Skeletal muscle tissue (tissue), 4 donors: ENCODE results near the gene CRYL1. TPM values are rescaled to one million over a fixed set of nuclear protein-coding genes. Genes with fewer than 3 reads are reported as not detected.

Experiments
- H3K27ac ChIP-seq: one replicate; pipeline ENCODE4 v1.7.0; 2013; ENCODE audit warnings: mild to moderate bottlenecking, low read depth, low read length, inconsistent platforms
- H3K27me3 ChIP-seq, 3 donors: one replicate each; pipeline ENCODE4 v1.7.0; 2013; ENCODE audit warnings: low read length in 3 of 3; ENCODE audit not compliant: control insufficient read depth in 3 of 3, insufficient read depth in 3 of 3
- H3K36me3 ChIP-seq, 3 donors: one replicate each; pipeline ENCODE4 v1.7.0; 2013; ENCODE audit warnings: low read length in 3 of 3; ENCODE audit not compliant: control insufficient read depth in 3 of 3, insufficient read depth in 3 of 3
- H3K4me1 ChIP-seq, 3 donors: one replicate each; pipeline ENCODE4 v1.7.0; 2013; ENCODE audit warnings: low read length in 3 of 3, mild to moderate bottlenecking in 3 of 3; ENCODE audit not compliant: control insufficient read depth in 3 of 3, insufficient read depth in 3 of 3
- H3K4me3 ChIP-seq, 3 donors: one replicate each; pipeline ENCODE4 v1.7.0; 2013; ENCODE audit warnings: low read length in 3 of 3
- H3K9ac ChIP-seq, 3 donors: one replicate each; pipeline ENCODE4 v1.7.0; 2013; ENCODE audit warnings: low read length in 3 of 3, mild to moderate bottlenecking in 3 of 3, moderate library complexity in 2 of 3, low read depth in 1 of 3
- H3K9me3 ChIP-seq, 3 donors: one replicate each; pipeline ENCODE4 v1.7.0; 2013; ENCODE audit warnings: low read length in 3 of 3; ENCODE audit not compliant: control insufficient read depth in 3 of 3
- total RNA-seq: library from RNA; depleted of rRNA; stranded (reverse); fragments of >200 nt; gene quantifications from one replicate; pipeline ENCODE4 v1.2.3, GENCODE V29; 2014
- donor health status: Osteomylitis.

CRYL1 gene
- total RNA-seq, 1 donor from 2014 or later: 29.2 TPM

- Histone ChIP-seq H3K36me3 (no peaks in the 10 kb centered on the region), H3K4me1 (peaks cover 14 to 15% (median 15%) of the 10 kb centered on the region in 3 donors), H3K4me3 (no peak overlapping the region), H3K27me3 (no peaks in the 10 kb centered on the region), H3K9ac (no peak overlapping the region), H3K9me3 (no peaks in the 10 kb centered on the region), H3K27ac (no peak overlapping the region)
Measured at GRCh38 chr13:20528452-20528851, 2.8 kb upstream of the CRYL1 start.

DNA sequence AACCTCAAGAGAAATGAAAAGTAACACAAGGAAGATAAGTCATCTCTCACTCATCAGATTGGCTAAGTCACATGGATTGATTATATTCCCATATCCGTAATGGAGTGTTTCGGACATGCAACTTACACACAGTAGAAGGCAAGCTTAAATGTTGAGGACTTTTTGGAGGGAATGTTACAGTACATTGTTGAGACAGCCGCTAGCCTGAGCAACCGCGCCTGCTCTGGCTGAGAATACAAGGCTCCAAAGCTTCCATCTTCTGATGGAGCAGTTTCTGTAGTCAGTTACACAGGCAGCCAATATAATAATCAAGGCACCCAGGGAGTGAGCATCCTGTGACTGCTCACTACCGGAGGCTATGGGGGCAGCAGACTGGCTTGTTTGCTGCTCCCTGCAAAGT lies 1.0 kb upstream of the CRYL1 start:
- Histone ChIP-seq H3K4me1 (peaks cover 14 to 15% (median 15%) of the 10 kb centered on the region in 3 donors), H3K4me3 (peak overlapping the region; percentile 80 to 92 (median 92)), H3K36me3 (no peaks in the 10 kb centered on the region), H3K9me3 (no peaks in the 10 kb centered on the region), H3K27ac (peak overlapping the region; percentile 91), H3K9ac (peak overlapping the region in 1 of 3 donors; percentile 78), H3K27me3 (no peaks in the 10 kb centered on the region)

- Histone ChIP-seq H3K36me3 (no peaks in the 10 kb centered on the region), H3K9me3 (no peaks in the 10 kb centered on the region), H3K27ac (peak overlapping the region; percentile 91), H3K4me1 (peaks cover 14 to 15% (median 15%) of the 10 kb centered on the region in 3 donors), H3K9ac (peak overlapping the region; percentile 78 to 91 (median 87)), H3K4me3 (peak overlapping the region; percentile 80 to 92 (median 92)), H3K27me3 (no peaks in the 10 kb centered on the region)
Measured at GRCh38 chr13:20525144-20525600, 485 bp downstream of the CRYL1 start.

- Histone ChIP-seq H3K9ac (no peak overlapping the region), H3K4me1 (peaks cover 10 to 19% (median 10%) of the 10 kb centered on the region in 3 donors), H3K27me3 (no peaks in the 10 kb centered on the region), H3K36me3 (no peaks in the 10 kb centered on the region), H3K4me3 (no peak overlapping the region), H3K27ac (no peak overlapping the region), H3K9me3 (no peaks in the 10 kb centered on the region)
Measured at GRCh38 chr13:20521364-20522115, 4.1 kb downstream of the CRYL1 start.

DNA sequence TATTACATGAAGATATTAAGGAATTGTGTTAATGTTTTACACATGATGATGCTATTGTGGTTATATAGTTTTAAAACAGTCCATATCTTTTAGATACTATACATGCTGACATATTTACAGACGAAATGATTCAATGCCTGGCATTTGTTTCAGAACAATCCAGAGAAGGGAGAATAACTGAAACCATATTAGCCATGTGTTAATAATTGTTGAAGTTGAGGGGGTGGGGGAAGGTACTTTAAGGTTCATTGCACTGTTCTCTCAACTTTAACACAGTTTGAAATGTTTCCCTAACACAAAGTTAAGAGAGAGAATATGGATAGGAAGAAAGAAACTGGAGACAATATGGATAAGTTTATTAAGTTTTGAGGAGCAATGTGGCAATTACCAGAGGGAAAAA lies 5.8 kb downstream of the CRYL1 start:
- Histone ChIP-seq H3K36me3 (no peaks in the 10 kb centered on the region), H3K4me3 (no peak overlapping the region), H3K27ac (no peak overlapping the region), H3K9me3 (no peaks in the 10 kb centered on the region), H3K4me1 (peaks cover 2 to 8% (median 3%) of the 10 kb centered on the region in 3 donors), H3K27me3 (no peaks in the 10 kb centered on the region), H3K9ac (no peak overlapping the region)

DNA sequence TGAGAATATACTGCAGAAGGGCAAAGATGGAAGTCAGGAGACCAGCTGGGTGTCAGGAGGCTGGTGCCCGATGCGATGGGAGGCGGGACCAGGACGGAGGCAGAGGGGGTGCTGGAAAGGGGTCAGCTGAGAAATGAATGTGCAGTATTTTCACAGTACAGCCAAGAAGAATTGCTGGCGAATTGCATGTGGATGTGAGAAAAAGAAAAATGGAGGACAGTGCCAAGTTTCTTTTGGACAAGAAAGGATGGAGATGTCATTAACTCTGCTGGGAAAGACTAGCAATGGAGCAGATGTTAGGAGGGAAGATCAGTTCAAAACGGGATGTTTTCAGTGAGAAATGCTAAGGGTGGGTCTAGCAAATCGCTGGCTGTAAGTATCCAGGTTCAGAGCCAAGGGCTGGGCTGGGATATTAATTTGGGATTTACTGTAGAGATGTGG lies 7.0 kb downstream of the CRYL1 start:
- H3K36me3 ChIP-seq: no peaks in the 10 kb centered on the region
- no peak overlapping the region for H3K27ac ChIP-seq
- no peak overlapping the region for H3K9ac ChIP-seq
- H3K9me3 ChIP-seq: no peaks in the 10 kb centered on the region
- H3K27me3 ChIP-seq: no peaks in the 10 kb centered on the region
- H3K4me3 ChIP-seq: no peak overlapping the region
- peaks cover 0 to 8% (median 0%) of the 10 kb centered on the region in 3 donors for H3K4me1 ChIP-seq

DNA sequence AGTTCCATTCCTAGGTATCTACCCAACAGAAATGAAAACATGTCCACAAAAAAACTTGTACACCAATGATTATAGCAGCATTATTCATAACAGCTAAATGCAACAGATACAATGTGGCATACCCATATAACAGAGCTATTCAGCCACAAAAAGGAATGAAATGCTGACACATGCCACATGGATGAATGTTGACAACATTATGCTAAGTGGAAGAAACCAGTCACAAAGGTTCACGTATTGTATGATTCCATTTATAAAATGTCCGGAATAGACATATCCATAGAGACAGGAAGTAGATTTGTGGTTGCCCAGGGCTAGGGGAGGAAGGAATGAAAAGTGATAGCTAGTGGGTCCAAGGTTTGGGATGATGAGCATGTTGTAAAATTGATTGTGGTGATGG lies 10.8 kb downstream of the CRYL1 start:
- no peaks in the 10 kb centered on the region for H3K27me3 ChIP-seq
- H3K9ac ChIP-seq: no peak overlapping the region
- peaks cover 0 to 8% (median 0%) of the 10 kb centered on the region in 3 donors for H3K4me1 ChIP-seq
- no peaks in the 10 kb centered on the region for H3K9me3 ChIP-seq
- H3K36me3 ChIP-seq: peaks cover 8 to 22% (median 9%) of the 10 kb centered on the region in 3 donors
- H3K27ac ChIP-seq: no peak overlapping the region
- no peak overlapping the region for H3K4me3 ChIP-seq

GRCh38 chr13:20513466-20513995 lies 12.1 kb downstream of the CRYL1 start:
- H3K4me1 ChIP-seq: peaks cover 0 to 2% (median 0%) of the 10 kb centered on the region in 3 donors
- no peaks in the 10 kb centered on the region for H3K27me3 ChIP-seq
- no peaks in the 10 kb centered on the region for H3K9me3 ChIP-seq
- H3K9ac ChIP-seq: no peak overlapping the region
- H3K27ac ChIP-seq: no peak overlapping the region
- H3K4me3 ChIP-seq: no peak overlapping the region
- H3K36me3 ChIP-seq: peaks cover 8 to 22% (median 9%) of the 10 kb centered on the region in 3 donors

DNA sequence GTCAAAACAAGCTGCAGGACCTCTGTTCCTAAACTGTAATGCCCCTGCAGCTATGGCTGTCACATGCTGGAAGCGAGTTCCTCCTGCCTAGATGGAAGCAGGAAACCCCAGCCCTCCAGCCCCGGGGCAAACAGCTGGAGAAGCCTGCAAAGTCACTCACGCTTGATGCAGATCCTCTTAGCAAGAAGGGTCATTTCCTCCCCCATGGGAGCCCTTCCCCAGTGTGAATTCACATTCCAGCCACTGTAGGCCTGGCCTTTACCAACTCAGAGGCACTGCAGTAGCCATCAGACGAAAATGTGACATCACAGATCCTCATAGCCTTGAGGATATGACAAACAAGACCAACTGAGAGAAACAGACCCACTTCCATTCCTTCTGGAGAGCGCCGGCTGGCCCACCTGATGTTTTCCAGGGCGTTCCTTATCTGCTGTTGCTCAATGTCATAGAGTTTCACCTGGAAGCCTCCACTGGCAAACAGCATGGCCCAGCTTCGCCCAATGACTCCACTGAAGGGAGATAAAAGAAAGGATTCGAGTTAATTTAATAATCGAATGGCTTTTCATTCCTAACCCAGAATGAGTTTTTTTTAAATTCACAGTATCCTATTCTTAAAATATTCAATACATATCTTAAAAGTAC lies 13.5 kb downstream of the CRYL1 start:
- Histone ChIP-seq H3K9me3 (no peaks in the 10 kb centered on the region), H3K4me3 (no peak overlapping the region), H3K27me3 (no peaks in the 10 kb centered on the region), H3K27ac (no peak overlapping the region), H3K9ac (no peak overlapping the region), H3K36me3 (peaks cover 8 to 22% (median 9%) of the 10 kb centered on the region in 3 donors), H3K4me1 (no peaks in the 10 kb centered on the region)

DNA sequence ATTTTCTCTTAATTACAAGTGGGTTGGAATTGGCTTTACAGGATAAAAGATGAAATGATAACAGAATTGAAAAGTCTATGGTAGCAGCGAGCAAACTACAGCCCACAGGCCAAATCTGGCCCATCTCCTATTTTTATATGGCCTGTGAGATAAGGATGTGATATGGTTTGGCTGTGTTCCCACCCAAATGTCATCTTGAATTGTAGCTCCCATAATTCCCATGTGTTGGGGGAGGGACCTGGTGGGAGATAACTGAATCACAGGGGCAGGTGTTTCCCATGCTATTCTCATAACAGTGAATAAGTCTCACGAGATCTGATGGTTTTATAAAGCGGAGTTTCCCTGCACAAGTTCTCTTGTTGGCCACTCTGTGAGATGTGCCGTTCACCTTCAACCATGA lies 19.0 kb downstream of the CRYL1 start:
- H3K36me3 ChIP-seq: peaks cover 5 to 16% (median 9%) of the 10 kb centered on the region in 3 donors
- H3K4me3 ChIP-seq: no peak overlapping the region
- H3K27ac ChIP-seq: no peak overlapping the region
- H3K9ac ChIP-seq: no peak overlapping the region
- H3K9me3 ChIP-seq: no peaks in the 10 kb centered on the region
- H3K27me3 ChIP-seq: no peaks in the 10 kb centered on the region
- peaks cover 0 to 3% (median 2%) of the 10 kb centered on the region in 3 donors for H3K4me1 ChIP-seq
